ENCODE results near the gene DIAPH3.

GRCh38 chr13:60080850-60081249 lies 82.9 kb downstream of the DIAPH3 start:
- TF ChIP-seq TAF1 (IDR thresholded peaks at IDR 0.05; ENCODE audit: low read depth, low read length) = no peak
- no peak for TF ChIP-seq POLR2AphosphoS5 (IDR thresholded peaks at IDR 0.05; ENCODE audit: low read depth, low read length)
- no peak for TF ChIP-seq POLR2A (IDR thresholded peaks at IDR 0.05; ENCODE audit: low read depth, low read length)
